Adrenal gland (tissue), 5 donors: ENCODE data around the gene PCED1B.

Experiments used
- CTCF ChIP-seq, 6 experiments: fragments of 450-650 bp in 4 of 6; fragments of 200-600 bp in 2 of 6; sonication (generic) in 1 of 6; IDR thresholded peaks; 1 replicate in 5 of 6; 2 replicates in 1 of 6; pipeline versions ENCODE4 v1.5.1 to v1.8.0; 2016 to 2021; ENCODE audit warnings: antibody characterized with exemption in 6 of 6, mild to moderate bottlenecking in 2 of 6, moderate library complexity in 1 of 6
- POLR2A ChIP-seq, 2 donors: fragments of 450-650 bp; IDR thresholded peaks; one replicate each; pipeline ENCODE4 v1.6.1; 2017; ENCODE audit warnings: antibody characterized with exemption in 2 of 2, mild to moderate bottlenecking in 2 of 2, moderate library complexity in 1 of 2
- donor health status: DM: no; HTN: no; CAD: no.

- TF ChIP-seq CTCF (IDR thresholded peaks at IDR 0.05) (no peak), POLR2A (IDR thresholded peaks at IDR 0.05) (no peak)
These were observed 143.8 kb downstream of the PCED1B start for GRCh38 chr12:47223031-47223847.
